ENCODE data around the gene SYTL1. TPM values are rescaled to one million over a fixed set of nuclear protein-coding genes. Genes with fewer than 3 reads are reported as not detected.

The SYTL1 gene
- polyA plus RNA-seq, 1 of the 3 experiments (the other 2 are of a cell fraction), result 3.0 TPM

GRCh38 chr1:27400963-27401341, 59.1 kb downstream of the SYTL1 start:
- Histone ChIP-seq H3K9me3 (no peaks in the 10 kb centered on the region), H3K9me2 (no peaks in the 10 kb centered on the region), H3K4me2 (no peak overlapping the region), H3K4me1 (ENCODE audit: control insufficient read depth in 1 of 2, insufficient read depth in 2 of 2, low read depth in 1 of 2, low read length in 1 of 2) (peaks cover 0 to 4% of the 10 kb centered on the region in 2 experiments; a peak in 1 of 4 replicates), H3K79me2 (ENCODE audit: insufficient read depth) (no peaks in the 10 kb centered on the region), H3K9ac (no peak overlapping the region), H3K36me3 (replicated peaks in 1 of 2; ENCODE audit: control insufficient read depth in 1 of 2, insufficient read depth in 2 of 2, low read length in 1 of 2) (peaks cover 4 to 10% of the 10 kb centered on the region in 2 experiments), H3F3A (replicated peaks; ENCODE audit: insufficient read depth) (peaks cover 6% of the 10 kb centered on the region), H3K4me3 (ENCODE audit: low read depth in 2 of 2, low read length in 1 of 2) (no peak overlapping the region), H4K20me1 (ENCODE audit: insufficient read depth) (no peaks in the 10 kb centered on the region), H3K27ac (ENCODE audit: low read depth in 2 of 2, low read length in 1 of 2) (no peak overlapping the region), H3K27me3 (ENCODE audit: insufficient read depth) (no peaks in the 10 kb centered on the region), H2AFZ (ENCODE audit: low read depth) (no peak overlapping the region)
- CTCF ChIA-PET, result interaction anchor here (0.9 to 3.4 kb wide), 5 partner anchors 9 to 207 kb away, joined by 3 to 24 read pairs (median 4); no protein-coding TSS in a partner anchor
- no peak for DNase-seq
- POLR2A ChIA-PET, result no interaction called here
- WGBS (ENCODE audit: low lambda C conversion rate), result 95% methylated on average over 5 of the region's 5 CpGs
- TF ChIP-seq MAX (IDR thresholded peaks at IDR 0.05; ENCODE audit: low read depth) (no peak), REST (IDR thresholded peaks at IDR 0.05; ENCODE audit: low read depth, low read length) (no peak), PBX3 (IDR thresholded peaks at IDR 0.05) (no peak), RFX5 (IDR thresholded peaks at IDR 0.05; ENCODE audit: low read length) (no peak), MXI1 (IDR thresholded peaks at IDR 0.05; ENCODE audit: low read depth, low read length) (no peak), TCF12 (IDR thresholded peaks at IDR 0.05) (no peak), CTCF (IDR thresholded peaks at IDR 0.05) (no peak), YY1 (IDR thresholded peaks at IDR 0.05; ENCODE audit: low read depth) (no peak), CHD2 (IDR thresholded peaks at IDR 0.05; ENCODE audit: low read length, partially characterized antibody) (no peak), USF1 (IDR thresholded peaks at IDR 0.05; ENCODE audit: borderline replicate concordance, low read depth) (no peak), RAD21 (IDR thresholded peaks at IDR 0.05; ENCODE audit: low read length) (no peak), GABPA (IDR thresholded peaks at IDR 0.05; ENCODE audit: low read depth) (no peak), POLR2AphosphoS5 (IDR thresholded peaks at IDR 0.05; ENCODE audit: low read depth, low read length) (no peak), JUND (IDR thresholded peaks at IDR 0.05) (no peak), FOXJ3 (CRISPR knock-in tag; IDR thresholded peaks at IDR 0.05) (no peak), TAF1 (IDR thresholded peaks at IDR 0.05; ENCODE audit: borderline replicate concordance, low read depth, low read length) (no peak), ELF1 (IDR thresholded peaks at IDR 0.05) (no peak), GATA2 (CRISPR knock-in tag; IDR thresholded peaks at IDR 0.05) (no peak), EZH2phosphoT487 (IDR thresholded peaks at IDR 0.05; ENCODE audit: borderline replicate concordance, low read depth) (no peak)
